Psoas muscle (tissue), 8 donors: Measurements from ENCODE around the gene CFAP58. TPM values are rescaled to one million over a fixed set of nuclear protein-coding genes. Genes with fewer than 3 reads are reported as not detected.

Experiments used
- ATAC-seq, 4 donors: fragments of 200-7000 bp; cut with Tn5 transposase; one replicate each; pipeline ENCODE4 v1.9.1; 2020; ENCODE audit warnings: moderate library complexity in 3 of 4, mild to moderate bottlenecking in 2 of 4
- DNase-seq, 2 donors: peaks; one replicate each; pipeline ENCODE4 v3.0.0-alpha.2; 2020
- H3K27ac ChIP-seq: fragments of 200-600 bp; one replicate; pipeline ENCODE4 v1.8.0; 2022
- H3K27me3 ChIP-seq, 3 donors: fragments of 200-600 bp in 1 of 3; one replicate each; pipeline versions ENCODE4 v1.6.1 to v1.8.0; 2013 to 2022; ENCODE audit warnings: low read length in 2 of 3, mild to moderate bottlenecking in 2 of 3, moderate library complexity in 1 of 3; ENCODE audit not compliant: insufficient read depth in 3 of 3
- H3K36me3 ChIP-seq, 2 donors: fragments of 200-600 bp in 1 of 2; one replicate each; pipeline versions ENCODE4 v1.6.1 to v1.8.0; 2013 to 2022; ENCODE audit warnings: low read depth in 1 of 2, mild to moderate bottlenecking in 1 of 2, moderate library complexity in 1 of 2; ENCODE audit not compliant: insufficient read depth in 1 of 2
- H3K4me1 ChIP-seq: fragments of 200-600 bp; one replicate; pipeline ENCODE4 v1.8.0; 2022
- H3K4me3 ChIP-seq: fragments of 200-600 bp; one replicate; pipeline ENCODE4 v1.8.0; 2022; ENCODE audit warnings: mild to moderate bottlenecking
- H3K9me3 ChIP-seq: fragments of 200-600 bp; one replicate; pipeline ENCODE4 v1.8.0; 2022
- WGBS, 3 donors: extraction: QIAGEN DNeasy Blood & Tissue Kit; methylation state at CpG; one replicate each; pipeline versions ENCODE4 v1.1.6 to v1.1.7; 2013; 5-methylcytosine and 5-hydroxymethylcytosine counted together
- intact Hi-C, 2 donors: fragments of 100-400 bp; cut with DNase I; formaldehyde crosslinking; loops; one replicate each; pipeline versions ENCODE4 v1.11.0 to v1.14.2; 2022
- polyA plus RNA-seq, 3 donors: library from polyadenylated mRNA; stranded (reverse); fragments of 200-250 nt; gene quantifications; one replicate each; pipeline ENCODE4 v1.2.3, GENCODE V29; 2013
- total RNA-seq, 4 donors: library from RNA; stranded (reverse); fragmentation: NEBNext Ultra II Directional in 2 of 4; extraction: Animal tissue kit (Norgen Biotek cat#: 25700) in 2 of 4; gene quantifications; one replicate each; pipeline versions ENCODE4 v1.2.1 to v1.2.4, GENCODE V29; 2021 to 2023
- TF ChIP-seq, protein P1 (sequence below): fragments of 200-600 bp; IDR thresholded peaks from one replicate; pipeline ENCODE4 v1.8.0; 2022; ENCODE audit warnings: antibody characterized with exemption
- donor health status: healthy with polysubstance abuse.
- donor health status: DM: no; HTN: no; CAD: no; lungs with moderate emphysema.
- donor health status: Bipolar disorder and iron deficiency.
- donor health status: healthy.
- donor health status: DM: yes; HTN: yes; CAD: no.
- donor health status: DM: no; HTN: no; CAD: no.
- donor health status: DM: no; HTN: no; CAD: no.
- donor health status: DM: yes; HTN: yes; CAD: no.

CFAP58 gene
- total and polyA plus RNA-seq, 7 donors = 0.04 to 1.4 (median 0.44) TPM

DNA sequence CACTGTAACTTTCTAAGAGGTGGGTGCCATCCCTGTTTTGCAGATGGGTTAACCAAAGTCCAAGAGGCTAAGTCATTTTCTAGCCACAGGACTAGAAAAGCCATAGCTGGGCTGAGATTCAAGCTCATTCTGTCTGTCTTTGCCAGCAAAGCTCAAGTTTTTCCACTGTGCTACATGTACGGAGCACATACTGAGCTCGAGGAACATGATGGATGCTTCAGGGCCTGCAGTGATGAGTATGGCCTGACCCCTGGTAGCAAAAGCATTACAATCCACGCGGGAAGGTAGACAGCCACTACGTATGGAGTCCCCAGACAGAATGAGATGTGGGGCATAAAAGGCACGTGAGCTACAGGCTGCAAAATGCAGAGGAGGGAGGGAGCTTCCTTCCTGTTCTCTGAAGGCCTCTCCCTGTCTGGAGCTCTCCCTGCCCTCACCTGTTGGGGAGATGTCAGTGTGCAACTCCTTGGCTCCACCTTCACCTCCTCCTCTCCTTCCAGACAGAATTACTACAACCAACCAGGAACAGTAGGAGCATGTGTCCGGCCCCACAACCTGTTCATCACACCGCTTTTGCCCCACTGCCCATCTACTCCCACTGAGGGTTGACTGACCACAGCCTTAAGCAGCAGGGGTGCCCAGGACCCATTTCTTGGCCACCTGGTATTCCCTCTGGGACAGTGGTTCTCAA lies 31.8 kb upstream of the CFAP58 start:
- no peaks in the 10 kb centered on the region for H3K9me3 ChIP-seq
- no peak overlapping the region for H3K27ac ChIP-seq
- no peak for DNase-seq
- no peak overlapping the region for H3K4me3 ChIP-seq
- TF ChIP-seq, protein P1, sequence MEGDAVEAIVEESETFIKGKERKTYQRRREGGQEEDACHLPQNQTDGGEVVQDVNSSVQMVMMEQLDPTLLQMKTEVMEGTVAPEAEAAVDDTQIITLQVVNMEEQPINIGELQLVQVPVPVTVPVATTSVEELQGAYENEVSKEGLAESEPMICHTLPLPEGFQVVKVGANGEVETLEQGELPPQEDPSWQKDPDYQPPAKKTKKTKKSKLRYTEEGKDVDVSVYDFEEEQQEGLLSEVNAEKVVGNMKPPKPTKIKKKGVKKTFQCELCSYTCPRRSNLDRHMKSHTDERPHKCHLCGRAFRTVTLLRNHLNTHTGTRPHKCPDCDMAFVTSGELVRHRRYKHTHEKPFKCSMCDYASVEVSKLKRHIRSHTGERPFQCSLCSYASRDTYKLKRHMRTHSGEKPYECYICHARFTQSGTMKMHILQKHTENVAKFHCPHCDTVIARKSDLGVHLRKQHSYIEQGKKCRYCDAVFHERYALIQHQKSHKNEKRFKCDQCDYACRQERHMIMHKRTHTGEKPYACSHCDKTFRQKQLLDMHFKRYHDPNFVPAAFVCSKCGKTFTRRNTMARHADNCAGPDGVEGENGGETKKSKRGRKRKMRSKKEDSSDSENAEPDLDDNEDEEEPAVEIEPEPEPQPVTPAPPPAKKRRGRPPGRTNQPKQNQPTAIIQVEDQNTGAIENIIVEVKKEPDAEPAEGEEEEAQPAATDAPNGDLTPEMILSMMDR = no peak
- no peaks in the 10 kb centered on the region for H3K36me3 ChIP-seq
- intact Hi-C loops = no loop called here
- H3K4me1 ChIP-seq = peaks cover 78% of the 10 kb centered on the region
- H3K27me3 ChIP-seq = no peaks in the 10 kb centered on the region
- ATAC-seq = peak in 2 of 4 donors; percentile 4 to 7
- WGBS, 3 donors = 56 to 65% (median 57%) methylated on average over 8 of the region's 8 CpGs

DNA sequence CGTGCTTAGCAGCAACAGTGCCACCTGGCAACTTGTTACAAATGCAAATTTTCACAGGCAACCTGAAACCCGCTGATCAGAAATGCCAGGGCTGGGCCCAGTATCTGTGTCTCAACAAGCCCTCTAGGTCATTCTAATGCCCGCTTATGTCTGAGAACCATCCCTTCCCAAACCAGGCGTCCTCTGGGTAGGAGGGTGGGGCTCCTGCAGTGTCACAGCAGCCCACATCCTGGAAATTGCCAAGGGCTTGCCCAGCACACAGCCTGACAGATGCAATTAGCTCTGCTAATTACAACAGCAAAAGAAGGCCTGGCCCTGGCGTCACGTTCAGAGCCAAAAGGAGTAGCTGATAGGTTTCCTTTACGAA lies 31.2 kb upstream of the CFAP58 start:
- Histone ChIP-seq H3K27ac (peak overlapping the region; percentile 2), H3K27me3 (no peaks in the 10 kb centered on the region), H3K36me3 (no peaks in the 10 kb centered on the region), H3K9me3 (no peaks in the 10 kb centered on the region), H3K4me3 (no peak overlapping the region), H3K4me1 (peaks cover 83% of the 10 kb centered on the region)
- DNase-seq (no peak), ATAC-seq (peak; percentile 25 to 64 (median 42))
- 29 to 53% (median 36%) methylated on average over 7 of the region's 7 CpGs for WGBS, 3 donors
- intact Hi-C loops = no loop called here
- TF ChIP-seq, protein P1 = no peak

DNA sequence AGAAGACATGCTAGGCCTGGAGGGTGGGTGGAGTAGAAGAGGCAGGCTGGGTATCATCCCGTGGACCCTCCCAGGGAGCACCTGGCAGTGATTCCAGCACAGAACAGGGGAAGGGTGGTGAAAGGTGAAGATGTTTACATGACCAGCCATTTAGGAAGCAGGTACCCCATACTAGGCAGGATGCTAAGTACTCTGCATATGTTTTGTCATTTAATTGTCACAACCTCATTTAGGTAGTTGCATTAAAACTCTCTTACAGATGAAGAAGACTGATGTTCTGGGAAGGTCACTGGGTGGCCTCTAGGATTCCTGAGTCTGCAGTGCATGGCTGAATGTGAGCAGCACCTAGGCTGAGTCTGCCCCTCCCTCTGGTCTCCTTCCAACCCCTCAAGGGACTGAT lies 30.5 kb upstream of the CFAP58 start:
- DNase-seq = no peak
- intact Hi-C loops = no loop called here
- WGBS, 3 donors = 84 to 100% (median 88%) methylated on average over 1 of the region's 1 CpG
- TF ChIP-seq, protein P1 = no peak
- Histone ChIP-seq H3K27me3 (no peaks in the 10 kb centered on the region), H3K27ac (peak overlapping the region; percentile 2), H3K9me3 (no peaks in the 10 kb centered on the region), H3K4me3 (no peak overlapping the region), H3K36me3 (no peaks in the 10 kb centered on the region), H3K4me1 (peaks cover 90% of the 10 kb centered on the region)
- no peak for ATAC-seq

DNA sequence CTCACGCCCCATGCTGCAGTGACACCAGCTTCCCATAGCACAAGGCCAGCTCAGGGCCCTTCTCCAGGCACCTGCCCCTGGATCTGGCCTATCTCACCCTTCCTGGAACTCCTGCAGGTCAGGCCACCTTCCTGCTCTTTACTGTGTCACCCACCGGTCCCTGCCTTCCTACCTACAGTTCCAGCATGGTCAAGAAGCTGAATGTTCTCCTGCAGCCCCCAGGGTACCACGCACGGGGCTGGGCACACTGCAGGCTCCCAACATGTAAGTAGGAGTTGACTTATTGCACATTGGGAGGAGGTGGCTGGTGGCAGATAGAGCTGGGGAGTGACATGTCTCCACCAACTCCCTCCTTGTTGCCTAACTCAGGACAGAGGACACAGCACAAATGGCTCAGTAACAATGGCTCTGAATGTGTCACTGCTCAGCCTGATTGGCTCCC lies 29.9 kb upstream of the CFAP58 start:
- no peaks in the 10 kb centered on the region for H3K27me3 ChIP-seq
- 91 to 97% (median 97%) methylated on average over 4 of the region's 4 CpGs for WGBS, 3 donors
- intact Hi-C loops = no loop called here
- peaks cover 85% of the 10 kb centered on the region for H3K4me1 ChIP-seq
- ATAC-seq (peak in 1 of 4 donors; percentile 9), DNase-seq (no peak)
- H3K36me3 ChIP-seq = no peaks in the 10 kb centered on the region
- no peak overlapping the region for H3K27ac ChIP-seq
- TF ChIP-seq, protein P1 = no peak
- no peaks in the 10 kb centered on the region for H3K9me3 ChIP-seq
- H3K4me3 ChIP-seq = no peak overlapping the region

DNA sequence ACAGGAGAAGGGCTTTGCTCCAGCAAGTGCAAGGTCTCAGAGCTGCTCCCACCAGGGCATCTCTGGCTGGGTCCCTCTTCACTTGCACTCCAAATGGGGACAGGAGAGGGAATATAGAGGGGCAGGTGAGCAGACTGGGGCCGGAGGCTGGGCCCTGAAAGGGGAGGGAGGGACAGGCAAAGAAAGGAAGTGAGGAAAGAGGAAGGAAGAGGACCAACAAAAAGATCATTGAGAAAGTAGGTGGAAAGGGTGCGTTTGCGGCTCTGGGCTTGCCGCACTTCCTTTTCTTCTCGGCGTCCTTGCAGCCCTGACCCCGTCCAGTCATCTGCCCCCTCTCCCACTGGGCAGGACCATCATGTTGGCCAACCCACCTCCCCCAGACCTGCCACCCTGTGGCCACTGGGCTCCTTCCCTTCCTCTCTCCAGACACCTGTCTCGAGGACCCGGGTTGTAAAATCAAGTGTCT lies 29.4 kb upstream of the CFAP58 start:
- intact Hi-C loops = no loop called here
- no peak overlapping the region for H3K27ac ChIP-seq
- TF ChIP-seq, protein P1 = no peak
- DNase-seq (no peak), ATAC-seq (no peak)
- H3K4me1 ChIP-seq = peaks cover 83% of the 10 kb centered on the region
- no peaks in the 10 kb centered on the region for H3K9me3 ChIP-seq
- 61 to 85% (median 81%) methylated on average over 6 to 9 of the region's 9 CpGs for WGBS, 3 donors
- no peak overlapping the region for H3K4me3 ChIP-seq
- no peaks in the 10 kb centered on the region for H3K36me3 ChIP-seq
- H3K27me3 ChIP-seq = no peaks in the 10 kb centered on the region
